ENCODE data around the gene RAB13. TPM values are rescaled to one million over a fixed set of nuclear protein-coding genes. Genes with fewer than 3 reads are reported as not detected.
A peak's percentile ranks its signal among the peaks of the same experiment; 100 is the strongest.

RAB13 gene
- total RNA-seq, 1 experiment from 2014 or later: 122 TPM

- Histone ChIP-seq H3K18ac (ENCODE audit: insufficient read length, low read depth, low read length) (peak overlapping the region; percentile 42), H2AK5ac (ENCODE audit: insufficient read length, low read length) (no peak overlapping the region), H2BK5ac (ENCODE audit: insufficient read length, low read length) (no peak overlapping the region), H4K91ac (ENCODE audit: insufficient read length, low read depth, low read length) (no peak overlapping the region), H2BK12ac (ENCODE audit: insufficient read length, low read depth, low read length) (no peak overlapping the region), H3K9me3 (ENCODE audit: control insufficient read depth, low read depth, low read length) (no peaks in the 10 kb centered on the region), H2BK120ac (ENCODE audit: low read depth, low read length, poor library complexity, severe bottlenecking) (no peak overlapping the region), H3K23ac (ENCODE audit: insufficient read length, low read depth, low read length) (no peak overlapping the region), H4K20me1 (ENCODE audit: control insufficient read depth, insufficient read depth, insufficient read length) (no peaks in the 10 kb centered on the region), H2AFZ (ENCODE audit: low read length) (no peak overlapping the region), H3K79me1 (ENCODE audit: insufficient read depth, low read depth, low read length, poor library complexity, severe bottlenecking) (peaks cover 10% of the 10 kb centered on the region), H3K27ac (ENCODE audit: insufficient read length, low read depth, low read length) (no peak overlapping the region), H3K4ac (ENCODE audit: low read depth, low read length) (no peak overlapping the region), H3K14ac (ENCODE audit: insufficient read depth, low read length) (no peak overlapping the region), H3K79me2 (ENCODE audit: insufficient read depth, low read length) (peaks cover 21% of the 10 kb centered on the region; the same call in 1 of the 2 replicates), H3K4me2 (ENCODE audit: insufficient read depth, insufficient read length, low read length) (peak overlapping the region; percentile 96), H4K8ac (replicated peaks; ENCODE audit: insufficient read length, low read depth, low read length) (no peak overlapping the region), H3K27me3 (ENCODE audit: insufficient read depth, low read length) (no peaks in the 10 kb centered on the region), H4K5ac (ENCODE audit: insufficient read length, low read depth, low read length) (no peak overlapping the region), H2BK15ac (ENCODE audit: low read depth, low read length) (no peak overlapping the region), H2BK20ac (ENCODE audit: low read depth, low read length, poor library complexity, severe bottlenecking) (no peak overlapping the region), H3K56ac (ENCODE audit: insufficient read length, low read depth, low read length) (no peak overlapping the region), H3K23me2 (ENCODE audit: insufficient read length, low read depth, low read length, poor library complexity, severe bottlenecking) (peaks cover 29% of the 10 kb centered on the region), H3K9ac (ENCODE audit: extremely low read depth, insufficient read length, low read length) (peak overlapping the region; percentile 96), H3K4me1 (ENCODE audit: insufficient read depth, low read length) (no peaks in the 10 kb centered on the region), H3T11ph (ENCODE audit: low read length) (no peak overlapping the region)
- TF ChIP-seq, protein P1, sequence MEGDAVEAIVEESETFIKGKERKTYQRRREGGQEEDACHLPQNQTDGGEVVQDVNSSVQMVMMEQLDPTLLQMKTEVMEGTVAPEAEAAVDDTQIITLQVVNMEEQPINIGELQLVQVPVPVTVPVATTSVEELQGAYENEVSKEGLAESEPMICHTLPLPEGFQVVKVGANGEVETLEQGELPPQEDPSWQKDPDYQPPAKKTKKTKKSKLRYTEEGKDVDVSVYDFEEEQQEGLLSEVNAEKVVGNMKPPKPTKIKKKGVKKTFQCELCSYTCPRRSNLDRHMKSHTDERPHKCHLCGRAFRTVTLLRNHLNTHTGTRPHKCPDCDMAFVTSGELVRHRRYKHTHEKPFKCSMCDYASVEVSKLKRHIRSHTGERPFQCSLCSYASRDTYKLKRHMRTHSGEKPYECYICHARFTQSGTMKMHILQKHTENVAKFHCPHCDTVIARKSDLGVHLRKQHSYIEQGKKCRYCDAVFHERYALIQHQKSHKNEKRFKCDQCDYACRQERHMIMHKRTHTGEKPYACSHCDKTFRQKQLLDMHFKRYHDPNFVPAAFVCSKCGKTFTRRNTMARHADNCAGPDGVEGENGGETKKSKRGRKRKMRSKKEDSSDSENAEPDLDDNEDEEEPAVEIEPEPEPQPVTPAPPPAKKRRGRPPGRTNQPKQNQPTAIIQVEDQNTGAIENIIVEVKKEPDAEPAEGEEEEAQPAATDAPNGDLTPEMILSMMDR (conservative IDR thresholded peaks at IDR 0.05): no peak
- H3K27me3 Mint-ChIP-seq (ENCODE audit: low read depth): no peaks in the 10 kb centered on the region
- peaks cover 33 to 40% (median 36%) of the 10 kb centered on the region in 3 experiments for H3K36me3 Mint-ChIP-seq (ENCODE audit: insufficient read depth in 1 of 3, low read depth in 3 of 3)
- WGBS (ENCODE audit: extremely low coverage, insufficient read length, low lambda C conversion rate): no CpG with 5 or more reads among the region's 16 CpGs
- peaks cover 0 to 4% of the 10 kb centered on the region in 2 experiments; a peak in 2 of 5 replicates for H3K9me3 Mint-ChIP-seq
- peak overlapping the region; percentile 92 to 99 (median 97) for H3K27ac Mint-ChIP-seq
- peak overlapping the region; percentile 89 to 94 for H3K4me3 Mint-ChIP-seq
- DNase-seq: no peak
- peaks cover 45 to 61% of the 10 kb centered on the region in 2 experiments for H3K4me1 Mint-ChIP-seq
These were observed 23.8 kb downstream of the RAB13 start for GRCh38 chr1:153962088-153963029.

Data from H9 (cell line).